ENCODE measurements around the gene PPP6R2.
"Not testable (repeated sequence)": the region's sequence is repeated elsewhere in the genome, so short reads cannot be mapped to it uniquely, and the experiment has no call there.

PPP6R2 gene

GRCh38 chr22:50347157-50347556, 4.0 kb downstream of the PPP6R2 start:
- DNase-seq: no peak

GRCh38 chr22:50348058-50348457, 4.9 kb downstream of the PPP6R2 start:
- no peak for DNase-seq

- DNase-seq: no peak
These were observed 13.1 kb downstream of the PPP6R2 start for GRCh38 chr22:50356186-50356585.

GRCh38 chr22:50357222-50357621, 14.1 kb downstream of the PPP6R2 start:
- DNase-seq: no peak

- DNase-seq: no peak
These were observed 14.6 kb downstream of the PPP6R2 start for GRCh38 chr22:50357756-50358155.

GRCh38 chr22:50360578-50360977, 17.5 kb downstream of the PPP6R2 start:
- DNase-seq: no peak

GRCh38 chr22:50361222-50361621, 18.1 kb downstream of the PPP6R2 start:
- no peak for DNase-seq

- no peak for DNase-seq
These were observed 18.6 kb downstream of the PPP6R2 start for GRCh38 chr22:50361688-50362087.

- no peak for DNase-seq
These were observed 20.2 kb downstream of the PPP6R2 start for GRCh38 chr22:50363166-50363802.

- DNase-seq: not testable (repeated sequence)
These were observed 20.7 kb downstream of the PPP6R2 start for GRCh38 chr22:50363803-50364194.

- DNase-seq: no peak
These were observed 24.8 kb downstream of the PPP6R2 start for GRCh38 chr22:50367778-50368500.

GRCh38 chr22:50371101-50371648, 28.0 kb downstream of the PPP6R2 start:
- no peak for DNase-seq

- no peak for DNase-seq
These were observed 33.0 kb downstream of the PPP6R2 start for GRCh38 chr22:50376085-50376651.

GRCh38 chr22:50381021-50381555, 38.0 kb downstream of the PPP6R2 start:
- not testable (repeated sequence) for DNase-seq

- DNase-seq: no peak
These were observed 53.7 kb downstream of the PPP6R2 start for GRCh38 chr22:50396751-50397370.

- not testable (repeated sequence) for DNase-seq
These were observed 54.4 kb downstream of the PPP6R2 start for GRCh38 chr22:50397371-50398060.

- DNase-seq: no peak
These were observed 55.9 kb downstream of the PPP6R2 start for GRCh38 chr22:50398831-50399648.

GRCh38 chr22:50399751-50400331, 56.7 kb downstream of the PPP6R2 start:
- no peak for DNase-seq

GRCh38 chr22:50400406-50400805, 57.3 kb downstream of the PPP6R2 start:
- no peak for DNase-seq

GRCh38 chr22:50400931-50401330, 57.8 kb downstream of the PPP6R2 start:
- no peak for DNase-seq

GRCh38 chr22:50401907-50402306, 58.8 kb downstream of the PPP6R2 start:
- DNase-seq: no peak
